Gastroesophageal sphincter (tissue), 4 donors: ENCODE data around the gene ATP2C1. TPM values are rescaled to one million over a fixed set of nuclear protein-coding genes. Genes with fewer than 3 reads are reported as not detected.

Experiments
- ATAC-seq: fragments of 150-250 bp; one replicate; pipeline ENCODE4 v1.9.1; 2016; ENCODE audit warnings: mild to moderate bottlenecking, moderate library complexity
- H3K27ac ChIP-seq, 4 donors: fragments of 200-600 bp; sonication (generic) in 3 of 4; 1 replicate in 3 of 4; 2 replicates in 1 of 4; pipeline ENCODE4 v1.5.1; 2016 to 2019
- H3K27me3 ChIP-seq: fragments of 200-600 bp; sonication (generic); one replicate; pipeline ENCODE4 v1.5.1; 2019
- H3K36me3 ChIP-seq, 2 donors: fragments of 200-600 bp; sonication (generic); one replicate each; pipeline ENCODE4 v1.5.1; 2019; ENCODE audit warnings: control low read depth in 1 of 2
- H3K4me1 ChIP-seq, 3 donors: fragments of 200-600 bp; sonication (generic); 1 replicate in 2 of 3; 2 replicates in 1 of 3; pipeline ENCODE4 v1.5.1; 2016 to 2019; ENCODE audit warnings: control low read depth in 2 of 3
- H3K4me3 ChIP-seq, 2 donors: fragments of 200-600 bp; sonication (generic); one replicate each; pipeline ENCODE4 v1.5.1; 2019; ENCODE audit warnings: mild to moderate bottlenecking in 1 of 2, moderate library complexity in 1 of 2
- H3K9me3 ChIP-seq, 3 donors: fragments of 200-600 bp; sonication (generic); one replicate each; pipeline ENCODE4 v1.5.1; 2017 to 2019; ENCODE audit warnings: control low read depth in 2 of 3
- CTCF ChIP-seq, 4 experiments: fragments of 200-600 bp in 2 of 4; fragments of 450-650 bp in 2 of 4; sonication (generic) in 1 of 4; IDR thresholded peaks; one replicate each; pipeline ENCODE4 v1.5.1; 2017 to 2019; ENCODE audit warnings: antibody characterized with exemption in 4 of 4, mild to moderate bottlenecking in 2 of 4, moderate library complexity in 2 of 4
- EP300 ChIP-seq: sonication (generic); formaldehyde crosslinking; IDR thresholded peaks from one replicate; pipeline ENCODE4 v1.6.1; 2017; ENCODE audit warnings: antibody characterized with exemption, mild to moderate bottlenecking
- POLR2A ChIP-seq, 2 donors: fragments of 450-650 bp; IDR thresholded peaks; one replicate each; pipeline ENCODE4 v1.6.1; 2017; ENCODE audit warnings: antibody characterized with exemption in 2 of 2, mild to moderate bottlenecking in 2 of 2, moderate library complexity in 1 of 2
- POLR2AphosphoS5 ChIP-seq: sonication (generic); formaldehyde crosslinking; IDR thresholded peaks from one replicate; pipeline ENCODE4 v1.6.1; 2017; ENCODE audit warnings: antibody characterized with exemption
- WGBS, 2 donors: methylation state at CpG; one replicate each; pipeline ENCODE4 v1.1.5; 2018; ENCODE audit warnings: low coverage in 1 of 2; 5-methylcytosine and 5-hydroxymethylcytosine counted together
- total RNA-seq, 4 donors: library from RNA; depleted of rRNA; stranded (reverse); fragments of >200 nt; gene quantifications; one replicate each; pipeline ENCODE4 v1.1.0, GENCODE V29; 2016

ATP2C1 gene
- total RNA-seq, 4 donors from 2014 or later, result 36.7 to 56.6 (median 44.8) TPM

DNA sequence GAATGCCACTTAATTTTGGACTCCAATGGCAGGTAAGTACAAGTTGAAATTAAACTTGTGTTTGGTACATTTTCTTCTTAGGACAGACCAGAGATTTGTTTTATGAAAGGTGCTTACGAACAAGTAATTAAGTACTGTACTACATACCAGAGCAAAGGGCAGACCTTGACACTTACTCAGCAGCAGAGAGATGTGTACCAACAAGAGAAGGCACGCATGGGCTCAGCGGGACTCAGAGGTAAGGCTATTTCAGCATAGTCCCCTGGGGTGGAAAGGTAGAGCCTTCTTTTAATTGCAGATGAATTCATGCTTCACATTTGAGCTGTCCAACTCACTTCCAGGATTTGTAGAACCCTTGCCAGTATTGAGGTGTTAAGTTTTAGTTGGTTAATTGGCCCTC, 81.4 kb downstream of the ATP2C1 start:
- no peak for ATAC-seq
- WGBS, 2 donors, result 94 to 100% methylated on average over 3 of the region's 3 CpGs
- H3K27ac ChIP-seq, result no peak overlapping the region
- H3K36me3 ChIP-seq, result peaks cover 0 to 53% of the 10 kb centered on the region in 2 donors
- H3K4me1 ChIP-seq, result no peaks in the 10 kb centered on the region
- H3K9me3 ChIP-seq, result no peaks in the 10 kb centered on the region
- no peak overlapping the region for H3K4me3 ChIP-seq
- H3K27me3 ChIP-seq, result no peaks in the 10 kb centered on the region
- TF ChIP-seq POLR2AphosphoS5 (no peak), EP300 (no peak), POLR2A (IDR thresholded peaks at IDR 0.05) (no peak), CTCF (IDR thresholded peaks at IDR 0.05) (no peak)

DNA sequence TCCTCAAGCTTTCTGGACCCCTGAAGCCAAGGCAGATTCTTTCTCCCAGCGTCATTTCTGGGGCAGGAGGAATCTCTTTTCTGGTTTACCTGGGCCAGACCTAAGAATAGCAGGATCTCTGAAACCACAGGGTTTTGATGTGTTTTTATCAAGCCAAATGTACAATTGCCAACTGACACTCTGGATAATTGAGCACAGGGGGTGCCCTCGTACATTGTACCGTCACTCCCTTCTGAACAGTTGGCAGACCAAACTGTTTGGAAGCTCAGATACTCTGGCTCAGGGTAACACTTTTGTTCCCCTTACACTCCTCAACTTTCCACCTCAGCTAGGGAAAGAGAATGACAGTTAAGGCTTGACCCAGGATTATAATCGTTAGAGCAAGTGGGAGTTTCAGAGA, 82.8 kb downstream of the ATP2C1 start:
- no peaks in the 10 kb centered on the region for H3K27me3 ChIP-seq
- ATAC-seq, result no peak
- no peaks in the 10 kb centered on the region for H3K9me3 ChIP-seq
- H3K4me1 ChIP-seq, result no peaks in the 10 kb centered on the region
- peaks cover 0 to 53% of the 10 kb centered on the region in 2 donors for H3K36me3 ChIP-seq
- H3K4me3 ChIP-seq, result no peak overlapping the region
- no peak for TF ChIP-seq POLR2A (IDR thresholded peaks at IDR 0.05)
- no peak for TF ChIP-seq EP300
- TF ChIP-seq CTCF (IDR thresholded peaks at IDR 0.05), result no peak
- TF ChIP-seq POLR2AphosphoS5, result no peak
- no peak overlapping the region for H3K27ac ChIP-seq
- WGBS, 2 donors, result 93% methylated on average over 3 of the region's 4 CpGs; no CpG with 5 or more reads in 1 of the 2 donors

DNA sequence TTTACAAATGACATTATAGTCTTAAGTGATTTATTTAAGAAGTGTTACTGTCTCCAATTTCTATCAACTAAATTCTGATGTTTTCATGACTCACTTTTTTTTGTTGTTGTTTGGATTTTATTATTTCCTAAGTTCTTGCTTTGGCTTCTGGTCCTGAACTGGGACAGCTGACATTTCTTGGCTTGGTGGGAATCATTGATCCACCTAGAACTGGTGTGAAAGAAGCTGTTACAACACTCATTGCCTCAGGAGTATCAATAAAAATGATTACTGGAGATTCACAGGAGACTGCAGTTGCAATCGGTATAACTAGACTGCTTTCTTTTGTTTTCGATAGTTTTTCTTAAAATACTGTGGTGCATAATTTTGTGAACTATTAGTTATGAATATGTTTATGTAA, 85.2 kb downstream of the ATP2C1 start:
- WGBS, 2 donors, result 83 to 100% methylated on average over 1 to 2 of the region's 2 CpGs
- TF ChIP-seq EP300 (no peak), CTCF (IDR thresholded peaks at IDR 0.05) (no peak), POLR2A (IDR thresholded peaks at IDR 0.05) (no peak), POLR2AphosphoS5 (no peak)
- no peak for ATAC-seq
- Histone ChIP-seq H3K36me3 (peaks cover 0 to 53% of the 10 kb centered on the region in 2 donors), H3K27me3 (no peaks in the 10 kb centered on the region), H3K4me1 (no peaks in the 10 kb centered on the region), H3K9me3 (no peaks in the 10 kb centered on the region), H3K4me3 (no peak overlapping the region), H3K27ac (no peak overlapping the region)

- 81 to 87% methylated on average over 2 of the region's 2 CpGs for WGBS, 2 donors
- H3K27ac ChIP-seq, result no peak overlapping the region
- H3K36me3 ChIP-seq, result peaks cover 0 to 41% of the 10 kb centered on the region in 2 donors
- ATAC-seq, result no peak
- no peaks in the 10 kb centered on the region for H3K9me3 ChIP-seq
- H3K27me3 ChIP-seq, result no peaks in the 10 kb centered on the region
- TF ChIP-seq POLR2AphosphoS5 (no peak), POLR2A (IDR thresholded peaks at IDR 0.05) (no peak), EP300 (no peak), CTCF (IDR thresholded peaks at IDR 0.05) (no peak)
- H3K4me1 ChIP-seq, result no peaks in the 10 kb centered on the region
- H3K4me3 ChIP-seq, result no peak overlapping the region
Observed at GRCh38 chr3:130981469-130981868, 87.6 kb downstream of the ATP2C1 start.

DNA sequence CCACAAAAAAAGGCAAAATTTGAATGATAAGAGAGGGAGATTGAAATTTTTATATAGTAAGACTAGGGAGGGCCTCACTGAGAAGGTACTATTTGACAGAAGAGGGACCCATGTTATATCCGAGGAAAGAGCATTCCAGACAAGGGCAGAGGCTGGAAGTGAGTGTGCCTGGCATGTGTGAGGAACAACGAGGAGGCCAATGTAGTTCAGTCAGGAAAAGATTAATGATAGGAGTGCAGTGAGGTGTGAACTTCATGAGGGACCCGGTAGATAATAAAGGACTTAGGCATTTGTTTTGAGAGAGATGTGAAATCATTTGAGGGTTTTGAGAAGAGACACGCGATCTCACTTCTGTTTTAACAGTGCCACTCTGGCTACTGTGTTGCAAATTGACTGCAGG, 96.4 kb downstream of the ATP2C1 start:
- no peak overlapping the region for H3K27ac ChIP-seq
- ATAC-seq, result no peak
- peaks cover 0 to 41% of the 10 kb centered on the region in 2 donors for H3K36me3 ChIP-seq
- TF ChIP-seq POLR2A (IDR thresholded peaks at IDR 0.05) (no peak), CTCF (IDR thresholded peaks at IDR 0.05) (no peak), POLR2AphosphoS5 (no peak), EP300 (no peak)
- H3K4me3 ChIP-seq, result no peak overlapping the region
- 63 to 75% methylated on average over 5 of the region's 5 CpGs for WGBS, 2 donors
- H3K9me3 ChIP-seq, result no peaks in the 10 kb centered on the region
- H3K27me3 ChIP-seq, result no peaks in the 10 kb centered on the region
- H3K4me1 ChIP-seq, result no peaks in the 10 kb centered on the region
